Raji (cell line): ENCODE measurements around the gene NEU2.

ENCODE experiments used
- POLR2A ChIP-seq: IDR thresholded peaks from 2 replicates; pipeline ENCODE4 v1.6.1; 2011; ENCODE audit warnings: low read depth, low read length, control low read depth; ENCODE audit not compliant: insufficient read depth

Gene NEU2

GRCh38 chr2:233003658-233004555, 28.6 kb upstream of the NEU2 start:
- no peak for TF ChIP-seq POLR2A

DNA sequence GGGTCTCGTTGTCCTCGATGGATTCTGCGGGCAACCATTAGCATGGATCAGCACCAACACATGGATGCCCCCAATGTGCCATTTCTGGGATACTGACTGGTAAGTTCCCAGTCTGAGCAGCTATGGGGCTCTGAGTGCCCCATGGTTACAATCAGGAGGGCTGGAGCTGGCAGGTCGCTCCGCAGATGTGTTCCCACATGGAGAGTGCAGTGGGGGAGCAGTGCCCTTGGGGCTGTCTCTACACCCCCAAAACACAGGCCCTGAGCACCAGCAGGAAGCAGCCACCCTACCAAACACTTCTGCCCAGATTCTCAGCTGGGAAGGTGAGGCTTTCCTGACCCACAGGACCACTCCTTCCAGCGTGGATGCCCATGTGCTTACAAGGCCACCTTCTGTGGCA, 27.4 kb upstream of the NEU2 start:
- TF ChIP-seq POLR2A: no peak

- TF ChIP-seq POLR2A: no peak
These were observed 25.8 kb upstream of the NEU2 start for GRCh38 chr2:233006648-233007047.

- no peak for TF ChIP-seq POLR2A
These were observed 25.2 kb upstream of the NEU2 start for GRCh38 chr2:233007270-233007669.

GRCh38 chr2:233007739-233008138, 24.7 kb upstream of the NEU2 start:
- no peak for TF ChIP-seq POLR2A

DNA sequence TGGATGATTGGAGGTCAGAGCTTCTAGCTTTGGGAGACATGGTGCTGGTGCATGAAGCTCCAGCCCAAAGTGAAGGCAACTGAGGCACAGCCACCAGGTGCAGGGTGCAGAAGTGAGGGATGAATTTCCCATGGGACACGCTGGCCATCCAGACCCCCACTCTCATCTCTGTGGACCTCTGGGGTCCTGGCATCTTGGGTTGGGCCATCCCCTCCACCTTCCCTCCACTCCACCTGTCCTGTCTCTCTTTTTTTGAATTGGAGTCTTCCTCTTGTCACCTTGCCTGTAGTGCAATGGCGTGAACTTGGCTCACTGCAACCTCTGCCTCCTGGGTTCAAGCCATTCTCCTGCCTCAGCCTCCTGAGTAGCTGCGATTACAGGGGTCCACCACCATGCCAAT, 22.8 kb upstream of the NEU2 start:
- no peak for TF ChIP-seq POLR2A

GRCh38 chr2:233010569-233011267, 21.8 kb upstream of the NEU2 start:
- no peak for TF ChIP-seq POLR2A

DNA sequence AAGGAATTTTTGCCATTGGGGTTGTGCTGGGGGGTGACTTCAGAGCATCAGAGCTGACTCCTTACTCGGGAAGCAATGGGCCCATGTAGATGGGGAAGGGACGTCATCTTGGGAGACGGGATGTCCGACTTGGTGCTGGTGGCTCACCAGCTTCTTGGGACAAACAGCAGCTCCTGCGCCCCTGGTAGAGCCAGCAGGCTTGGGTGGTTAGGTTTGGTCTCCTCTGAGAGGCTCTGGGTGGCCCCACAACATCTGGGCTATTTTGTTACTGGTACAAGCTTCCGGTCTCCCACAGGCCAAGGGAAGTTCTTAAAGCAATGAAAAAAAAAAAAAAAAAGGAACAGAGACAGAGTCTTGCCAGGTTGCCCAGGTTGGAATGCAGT, 21.2 kb upstream of the NEU2 start:
- TF ChIP-seq POLR2A: no peak

DNA sequence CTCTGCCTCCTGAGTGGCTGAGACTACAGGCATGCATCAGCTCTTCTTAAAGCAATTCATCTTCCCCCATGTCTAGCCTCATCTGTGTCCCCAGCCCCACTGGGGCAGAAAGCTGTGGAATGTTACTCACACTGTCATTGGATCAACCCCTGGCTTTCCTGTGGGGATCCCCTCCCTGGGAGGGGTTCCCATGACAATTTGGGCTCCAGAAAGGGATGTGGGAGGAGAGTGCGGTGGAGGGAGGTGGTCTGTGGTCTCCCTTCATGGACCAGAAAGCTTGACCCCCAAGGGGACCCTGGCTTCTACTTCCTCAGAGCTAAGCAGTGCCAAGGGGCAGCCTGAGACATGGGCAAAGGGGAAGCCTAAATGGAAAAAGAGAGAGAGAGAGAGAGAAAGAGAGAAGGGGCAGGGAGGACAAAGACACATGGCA, 20.8 kb upstream of the NEU2 start:
- TF ChIP-seq POLR2A: no peak

DNA sequence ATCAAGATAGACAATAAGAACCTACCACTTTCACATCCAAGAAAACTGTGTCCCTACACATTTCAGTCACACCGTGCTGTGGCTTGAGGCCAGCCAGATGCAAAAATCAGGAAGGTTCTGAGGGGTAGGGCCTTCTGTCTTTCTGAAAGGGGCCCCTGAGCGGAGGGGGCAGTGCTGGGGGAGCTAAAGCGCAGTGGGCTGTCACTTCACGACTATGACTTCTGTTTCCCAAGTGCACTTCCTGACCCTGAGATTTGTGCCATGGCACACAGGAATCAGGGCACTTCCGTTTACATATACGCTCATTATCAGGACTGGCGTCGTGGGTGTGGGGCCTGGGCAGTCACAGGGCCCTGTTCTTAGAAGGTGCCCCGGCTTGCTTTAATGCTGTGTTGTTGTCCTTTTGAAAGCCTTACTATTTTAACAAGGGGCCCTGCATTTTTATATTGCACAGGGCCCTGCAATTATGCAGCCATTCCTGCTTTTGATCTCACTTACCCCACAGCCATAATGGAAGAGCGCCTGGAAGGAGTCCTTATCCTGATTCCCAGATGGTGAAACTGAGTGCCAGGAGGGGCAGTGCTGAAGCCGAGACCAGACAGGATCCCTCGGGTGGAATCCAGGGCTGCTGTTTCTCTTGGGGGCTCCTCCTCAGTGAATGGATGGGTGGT, 20.0 kb upstream of the NEU2 start:
- no peak for TF ChIP-seq POLR2A

DNA sequence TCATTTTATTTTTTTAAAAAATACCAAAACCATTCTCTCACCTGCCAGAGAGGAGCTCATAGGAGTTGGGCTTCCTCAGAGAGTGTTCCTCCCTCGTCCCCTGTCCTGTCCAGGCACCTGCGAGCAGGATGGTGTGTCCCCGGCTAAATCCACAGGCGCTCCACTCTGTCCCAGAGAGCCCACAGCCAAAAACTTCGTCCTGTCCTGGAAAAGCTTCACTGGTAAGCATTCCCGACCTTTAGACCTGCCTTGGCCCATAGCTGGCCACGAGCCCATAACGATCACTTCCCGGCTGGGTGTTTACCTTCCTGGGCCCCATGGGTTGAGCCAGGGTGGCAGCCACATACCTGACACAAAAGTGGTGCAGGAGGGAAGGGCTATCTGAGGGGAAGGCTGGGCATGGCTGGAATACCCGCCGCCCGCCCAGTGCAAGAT, 19.4 kb upstream of the NEU2 start, which contains the start of gene NGEF:
Gene NGEF, minus strand, starts transcription at position 230 of the 435 bp plus-strand sequence. CDS start 38,366 bp downstream, outside the sequence.
- no peak for TF ChIP-seq POLR2A

- no peak for TF ChIP-seq POLR2A
These were observed 18.8 kb upstream of the NEU2 start for GRCh38 chr2:233013650-233014049.

GRCh38 chr2:233015019-233015645, 17.3 kb upstream of the NEU2 start:
- TF ChIP-seq POLR2A: no peak

DNA sequence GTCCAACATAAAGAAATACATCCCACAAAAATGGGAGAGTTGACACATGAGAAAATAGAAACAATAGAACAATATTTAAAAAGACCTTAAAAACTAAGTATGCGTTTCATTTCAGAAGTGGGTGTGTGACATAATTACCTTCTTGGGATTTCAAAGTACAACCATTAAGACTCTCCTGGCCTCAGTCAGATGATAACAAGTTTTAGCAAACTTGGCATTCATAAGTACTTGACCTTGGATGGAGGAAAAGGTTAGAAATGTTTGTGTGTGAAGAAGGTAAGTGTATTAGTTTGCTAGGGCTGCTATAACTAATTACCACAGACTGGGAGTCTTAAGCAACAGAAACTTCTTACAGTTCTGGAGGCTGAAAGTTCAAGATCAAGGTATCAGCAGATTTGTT, 14.5 kb upstream of the NEU2 start:
- no peak for TF ChIP-seq POLR2A

GRCh38 chr2:233020454-233020853, 12.0 kb upstream of the NEU2 start:
- TF ChIP-seq POLR2A: no peak

DNA sequence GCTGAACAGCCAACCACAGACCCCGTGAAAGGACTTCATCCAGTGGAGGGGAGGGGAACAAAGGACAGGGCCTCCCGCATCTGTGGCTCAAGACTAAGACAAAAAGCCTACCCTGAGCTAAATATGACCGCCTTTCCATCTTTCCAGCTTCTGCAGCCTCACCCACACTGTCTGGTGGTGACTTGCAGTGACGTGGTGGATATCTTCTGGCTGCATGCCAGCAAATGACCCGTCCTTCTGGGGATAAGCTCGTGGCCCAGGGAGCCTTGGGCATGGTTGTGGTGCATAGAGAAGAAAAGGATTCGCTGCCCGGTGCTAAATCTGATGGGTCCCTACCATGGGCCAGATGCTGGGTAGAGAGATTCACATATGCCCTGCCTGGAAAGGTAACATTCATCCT, 10.7 kb upstream of the NEU2 start:
- no peak for TF ChIP-seq POLR2A

- no peak for TF ChIP-seq POLR2A
These were observed 9.9 kb upstream of the NEU2 start for GRCh38 chr2:233022561-233022960.
